NCI-H774 (cell line): ENCODE measurements around the gene CLRN3.

Experiments used
- DNase-seq: peaks from one replicate; lab custom pipeline; 2025; lab: John Stamatoyannopoulos, UW

CLRN3 gene

DNA sequence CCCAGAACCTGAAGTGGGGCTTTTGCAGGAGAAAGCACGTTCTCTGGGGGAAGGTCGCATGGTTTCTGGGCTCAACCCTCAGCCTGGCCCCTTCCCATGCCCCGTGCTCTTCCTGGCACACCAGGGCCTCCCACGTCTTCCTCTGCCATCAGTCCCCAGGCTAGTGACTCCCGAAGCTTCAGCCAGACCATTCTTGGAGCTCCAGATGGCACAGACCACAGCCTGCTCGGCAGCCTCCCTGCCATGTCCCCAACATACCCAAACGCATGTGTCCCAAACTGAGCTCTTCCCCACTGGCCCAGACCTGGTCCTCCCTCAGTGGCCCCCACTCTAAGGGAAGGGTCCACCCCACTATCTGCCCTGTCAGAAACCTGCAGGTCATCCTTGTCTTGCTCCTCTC lies 47.0 kb downstream of the CLRN3 start:
- no peak for DNase-seq

DNA sequence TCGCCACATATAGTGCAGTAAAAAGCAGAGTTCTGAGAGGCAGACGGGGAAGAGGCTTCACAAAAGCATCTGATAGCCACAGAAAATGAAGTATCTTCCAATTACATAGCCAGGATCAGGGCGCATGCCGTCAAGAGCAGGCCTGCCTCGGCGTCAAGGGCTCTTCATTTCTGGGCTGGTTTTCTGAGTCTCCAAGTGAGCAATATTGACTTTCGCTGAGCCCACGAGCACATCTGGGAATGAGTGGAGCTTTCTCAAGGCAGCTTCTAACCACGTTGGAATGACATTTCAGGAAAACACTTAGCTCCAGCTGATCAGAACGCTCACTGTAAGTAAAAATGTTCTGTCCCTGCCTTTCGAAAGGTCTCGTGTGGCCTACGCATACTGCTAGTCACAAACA lies 51.9 kb downstream of the CLRN3 start:
- no peak for DNase-seq

DNA sequence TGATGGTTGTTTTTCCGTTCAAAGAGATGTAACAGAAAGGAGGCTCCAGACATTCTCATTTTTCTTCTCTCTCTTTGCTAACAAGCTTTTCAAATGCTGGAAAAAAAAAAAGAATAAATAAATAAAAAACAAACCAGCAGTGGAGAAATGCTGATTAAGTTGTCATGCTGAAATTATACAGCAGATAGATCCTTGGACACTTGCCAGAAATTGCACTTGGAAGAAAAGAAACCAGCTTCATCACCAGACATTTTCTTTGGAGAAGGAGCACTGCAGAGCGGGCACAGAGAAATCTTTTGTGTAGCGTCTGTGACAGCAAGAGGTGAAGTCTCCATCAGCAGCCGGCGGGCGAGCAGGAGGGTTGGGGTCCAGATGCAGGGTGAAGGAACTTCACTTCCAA lies 55.8 kb downstream of the CLRN3 start:
- DNase-seq = no peak

DNA sequence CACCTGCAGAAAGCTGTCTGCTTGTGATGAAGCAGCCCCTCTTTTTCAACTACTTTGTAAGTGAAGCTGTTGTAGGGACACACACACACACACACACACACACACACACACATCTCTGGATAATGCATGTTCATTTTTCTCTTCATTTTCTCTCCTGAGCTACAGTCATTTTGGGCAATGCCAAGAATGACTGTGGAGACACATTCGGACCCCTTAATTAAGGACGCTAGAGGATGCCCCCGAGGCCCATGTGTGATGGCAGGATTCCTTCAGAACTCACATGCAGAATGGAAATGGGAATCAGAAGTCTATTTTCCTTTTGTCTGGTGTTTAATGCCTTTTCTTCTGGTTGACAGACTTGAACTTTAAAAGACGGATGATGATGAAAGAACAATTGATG lies 56.6 kb downstream of the CLRN3 start:
- no peak for DNase-seq

DNA sequence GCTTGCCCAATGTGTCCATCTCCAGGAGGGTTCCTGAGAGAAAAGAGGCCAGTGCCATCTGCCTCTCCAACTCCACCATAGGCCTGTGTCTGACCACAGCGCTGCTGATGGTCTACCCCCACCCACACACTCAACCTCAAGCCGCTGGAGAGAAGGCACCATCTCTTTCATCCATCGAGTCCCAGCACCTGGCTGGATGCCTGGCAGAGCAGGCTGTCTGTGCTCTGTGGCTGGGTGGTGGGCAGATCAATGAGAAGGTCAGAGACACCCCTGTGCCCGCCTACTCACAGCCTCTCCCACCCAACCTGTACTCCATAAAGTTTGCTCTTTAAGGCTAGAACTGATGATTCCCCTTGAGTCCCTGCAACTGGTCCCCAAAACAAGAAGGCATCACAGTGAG lies 58.0 kb downstream of the CLRN3 start:
- no peak for DNase-seq

DNA sequence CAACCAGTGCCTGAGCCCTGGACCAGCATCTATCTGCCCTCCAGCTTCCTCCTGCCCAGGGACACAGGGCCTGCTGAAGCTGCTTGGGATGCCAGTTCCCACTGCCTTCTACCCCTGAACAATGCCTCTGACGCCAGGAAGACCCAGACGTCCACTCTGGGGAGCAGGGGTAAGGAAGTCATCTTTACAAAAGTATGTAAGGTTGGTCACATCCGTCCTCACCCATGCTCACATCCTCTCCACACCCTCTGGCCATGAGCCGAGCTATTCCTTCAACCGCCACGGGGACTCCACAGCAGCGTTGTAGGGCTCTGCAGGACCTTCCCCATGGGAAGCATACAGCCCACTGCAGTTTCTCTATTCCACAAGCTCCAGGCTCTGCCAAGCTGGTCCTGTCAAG lies 58.5 kb downstream of the CLRN3 start:
- no peak for DNase-seq

DNA sequence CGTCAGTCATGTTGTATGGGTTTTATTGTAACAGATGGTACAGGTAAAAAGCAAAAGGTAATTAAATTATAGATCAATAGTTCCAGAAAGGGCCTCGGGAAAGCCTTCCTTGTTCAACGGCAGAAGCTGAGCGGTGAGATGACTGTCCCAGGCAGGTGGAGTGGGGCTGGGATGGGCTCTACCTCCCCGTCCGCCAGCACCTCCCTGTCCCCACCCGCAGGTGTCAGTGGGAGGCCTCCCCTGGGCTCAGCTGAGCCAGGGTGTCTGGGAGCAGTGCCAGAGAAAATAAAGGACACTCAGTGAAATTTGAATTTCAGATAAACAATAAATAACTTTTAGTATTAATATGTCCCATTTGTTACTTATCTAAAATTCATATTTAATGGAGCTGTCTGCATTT lies 58.9 kb downstream of the CLRN3 start:
- no peak for DNase-seq

DNA sequence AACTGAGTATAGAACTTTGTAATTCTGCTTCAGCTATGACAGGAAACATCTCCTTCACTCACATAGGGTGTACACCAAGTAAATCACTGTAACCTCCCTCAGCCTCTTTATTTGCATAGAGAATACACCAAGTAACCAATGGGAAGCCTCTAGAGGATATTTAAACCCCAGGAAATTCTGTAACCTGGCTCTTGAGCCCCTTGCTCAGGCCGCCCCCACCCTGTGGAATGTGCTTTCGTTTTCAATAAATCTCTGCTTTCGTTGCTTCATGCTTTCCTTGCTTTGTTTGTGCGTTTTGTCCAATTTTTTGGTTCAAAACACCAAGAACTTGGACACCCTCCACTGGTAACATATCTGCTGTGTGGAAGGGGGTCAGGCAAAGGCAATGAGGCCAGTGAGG lies 60.2 kb downstream of the CLRN3 start:
- no peak for DNase-seq

DNA sequence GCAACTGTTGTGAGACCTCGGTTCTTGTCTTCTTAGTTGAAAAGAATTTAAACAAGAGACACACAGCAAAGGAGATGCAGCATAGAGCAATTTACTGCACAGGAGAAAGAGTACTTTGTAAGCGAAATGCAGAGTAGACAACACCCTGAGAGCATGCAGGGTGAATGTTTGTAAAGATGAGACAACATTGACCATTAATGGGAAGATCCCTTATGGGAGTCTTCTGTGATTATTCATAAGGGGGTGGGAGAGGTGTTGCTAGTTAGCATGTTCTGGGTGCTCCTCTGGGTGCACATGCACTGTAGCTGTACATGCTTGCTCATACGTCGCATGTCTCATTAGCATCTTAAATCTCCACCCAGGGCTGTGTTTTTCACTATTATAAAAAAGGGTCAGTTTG lies 62.3 kb downstream of the CLRN3 start:
- DNase-seq = no peak
